Urothelium cell line (cell line): Measurements from ENCODE around the gene PPP6R1.
A peak's percentile ranks its signal among the peaks of the same experiment; 100 is the strongest.

Experiments used
- DNase-seq: peaks from one replicate; pipeline ENCODE4 v3.0.0; 2011; ENCODE audit warnings: low spot score, mixed read lengths
- FAIRE-seq: peaks from 2 replicates; lab custom pipeline; 2011; peaks lifted over from hg19 to GRCh38; lab: Jason Lieb, UNC

The PPP6R1 gene, protein sequence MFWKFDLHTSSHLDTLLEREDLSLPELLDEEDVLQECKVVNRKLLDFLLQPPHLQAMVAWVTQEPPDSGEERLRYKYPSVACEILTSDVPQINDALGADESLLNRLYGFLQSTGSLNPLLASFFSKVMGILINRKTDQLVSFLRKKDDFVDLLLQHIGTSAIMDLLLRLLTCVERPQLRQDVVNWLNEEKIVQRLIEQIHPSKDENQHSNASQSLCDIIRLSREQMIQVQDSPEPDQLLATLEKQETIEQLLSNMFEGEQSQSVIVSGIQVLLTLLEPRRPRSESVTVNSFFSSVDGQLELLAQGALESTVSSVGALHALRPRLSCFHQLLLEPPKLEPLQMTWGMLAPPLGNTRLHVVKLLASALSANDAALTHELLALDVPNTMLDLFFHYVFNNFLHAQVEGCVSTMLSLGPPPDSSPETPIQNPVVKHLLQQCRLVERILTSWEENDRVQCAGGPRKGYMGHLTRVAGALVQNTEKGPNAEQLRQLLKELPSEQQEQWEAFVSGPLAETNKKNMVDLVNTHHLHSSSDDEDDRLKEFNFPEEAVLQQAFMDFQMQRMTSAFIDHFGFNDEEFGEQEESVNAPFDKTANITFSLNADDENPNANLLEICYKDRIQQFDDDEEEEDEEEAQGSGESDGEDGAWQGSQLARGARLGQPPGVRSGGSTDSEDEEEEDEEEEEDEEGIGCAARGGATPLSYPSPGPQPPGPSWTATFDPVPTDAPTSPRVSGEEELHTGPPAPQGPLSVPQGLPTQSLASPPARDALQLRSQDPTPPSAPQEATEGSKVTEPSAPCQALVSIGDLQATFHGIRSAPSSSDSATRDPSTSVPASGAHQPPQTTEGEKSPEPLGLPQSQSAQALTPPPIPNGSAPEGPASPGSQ

GRCh38 chr19:55258828-55259539 lies at the start of gene PPP6R1:
PPP6R1 (minus strand) TSS chr19:55259017; CDS start chr19:55247103, 11,914 bp downstream.
- peak; percentile 91 for FAIRE-seq
- peak; percentile 99 for DNase-seq

- DNase-seq (no peak), FAIRE-seq (no peak)
Observed at GRCh38 chr19:55308281-55308680, 49.5 kb upstream of the PPP6R1 start.

DNA sequence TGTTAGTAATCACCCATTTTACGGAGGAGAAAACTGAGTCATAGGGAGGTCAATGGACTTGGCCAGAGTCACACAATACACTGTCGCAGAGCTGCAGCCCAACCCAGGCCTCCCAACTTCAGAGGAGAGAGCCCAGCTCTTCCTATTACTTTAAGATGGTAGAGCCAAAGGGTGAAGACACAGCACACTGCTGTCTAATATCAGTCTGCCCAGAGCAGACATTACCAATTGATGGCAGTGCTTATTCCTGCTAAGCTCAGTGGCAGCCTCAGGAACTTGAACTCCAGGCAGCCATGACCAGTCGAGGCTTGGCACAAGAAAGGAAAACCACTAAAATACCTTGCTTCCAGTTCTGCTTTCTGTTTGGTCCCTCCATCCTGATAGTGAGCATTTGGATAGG lies 47.9 kb upstream of the PPP6R1 start:
- DNase-seq (no peak), FAIRE-seq (no peak)

- DNase-seq = no peak
Observed at GRCh38 chr19:55305983-55306562, 47.3 kb upstream of the PPP6R1 start.

DNA sequence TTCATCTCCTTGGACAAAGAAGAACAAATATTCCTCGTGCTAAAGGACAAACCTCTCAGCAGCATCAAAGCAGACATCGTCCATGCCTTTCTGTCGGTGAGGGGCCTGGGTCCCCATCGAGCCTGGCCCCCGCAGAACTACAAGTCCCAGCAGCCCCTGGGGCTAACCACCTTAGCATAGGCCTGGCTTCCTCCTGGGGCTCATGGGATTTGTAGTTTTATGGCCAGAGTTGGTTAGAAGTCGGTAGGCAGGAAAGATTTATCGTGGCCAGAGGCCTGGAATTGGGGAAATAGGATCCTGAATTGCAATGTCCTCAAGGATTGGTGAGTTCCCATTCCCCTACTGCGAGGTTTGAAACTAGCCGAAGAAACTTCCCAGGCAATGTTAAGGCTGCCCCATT lies 46.7 kb upstream of the PPP6R1 start:
- no peak for FAIRE-seq
- peak; percentile 48 for DNase-seq

More at GRCh38 chr19:55305983-55306562, 47.3 kb upstream of the PPP6R1 start:
- FAIRE-seq = no peak

- DNase-seq (no peak), FAIRE-seq (no peak)
Observed at GRCh38 chr19:55304980-55305379, 46.2 kb upstream of the PPP6R1 start.

DNA sequence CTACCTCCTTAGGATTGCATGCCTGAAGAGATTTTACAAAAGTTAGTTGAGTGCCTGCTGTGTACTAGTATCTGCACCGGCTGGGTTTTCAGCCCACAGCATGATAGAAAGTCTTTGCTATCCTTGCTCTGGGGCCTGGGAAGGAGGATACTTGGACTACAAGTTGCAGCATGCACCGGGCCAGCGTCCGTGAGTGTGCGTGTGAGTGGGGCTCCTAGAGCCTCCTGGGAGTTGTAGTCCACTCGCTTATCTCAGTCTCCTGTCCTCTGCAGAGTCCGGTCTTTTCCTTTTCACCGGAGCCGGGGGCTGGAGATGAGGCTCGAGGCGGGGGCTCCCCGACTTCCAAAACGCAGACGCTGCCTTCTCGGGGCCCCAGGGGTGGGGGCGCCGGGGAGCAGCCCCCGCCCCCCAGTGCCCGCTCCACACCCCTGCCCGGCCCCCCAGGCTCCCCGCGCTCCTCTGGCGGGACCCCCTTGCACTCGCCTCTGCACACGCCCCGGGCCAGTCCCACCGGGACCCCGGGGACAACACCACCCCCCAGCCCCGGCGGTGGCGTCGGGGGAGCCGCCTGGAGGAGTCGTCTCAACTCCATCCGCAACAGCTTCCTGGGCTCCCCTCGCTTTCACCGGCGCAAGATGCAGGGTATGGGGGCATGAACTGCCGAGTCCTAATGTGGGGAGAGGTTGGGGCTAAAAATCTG lies 45.6 kb upstream of the PPP6R1 start:
- no peak for FAIRE-seq
- peak; percentile 45 for DNase-seq

DNA sequence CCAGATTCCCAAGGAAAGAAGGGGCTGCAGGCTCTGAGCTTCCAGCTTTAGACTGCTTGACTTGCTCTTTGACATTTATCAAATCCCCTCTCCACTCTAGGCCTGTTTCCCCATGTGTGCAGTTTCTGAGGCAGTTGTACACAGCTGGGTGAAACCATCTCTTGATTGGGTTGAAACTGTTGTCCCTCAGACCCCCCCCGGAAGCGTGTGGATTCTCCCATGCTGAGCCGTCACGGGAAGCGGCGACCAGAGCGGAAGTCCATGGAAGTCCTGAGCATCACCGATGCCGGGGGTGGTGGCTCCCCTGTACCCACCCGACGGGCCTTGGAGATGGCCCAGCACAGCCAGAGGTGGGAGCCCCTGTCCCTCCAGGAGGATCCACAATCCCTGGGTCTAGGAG lies 44.7 kb upstream of the PPP6R1 start:
- FAIRE-seq (no peak), DNase-seq (no peak)

GRCh38 chr19:55302318-55302703 lies 43.5 kb upstream of the PPP6R1 start:
- no peak for FAIRE-seq
- no peak for DNase-seq

DNA sequence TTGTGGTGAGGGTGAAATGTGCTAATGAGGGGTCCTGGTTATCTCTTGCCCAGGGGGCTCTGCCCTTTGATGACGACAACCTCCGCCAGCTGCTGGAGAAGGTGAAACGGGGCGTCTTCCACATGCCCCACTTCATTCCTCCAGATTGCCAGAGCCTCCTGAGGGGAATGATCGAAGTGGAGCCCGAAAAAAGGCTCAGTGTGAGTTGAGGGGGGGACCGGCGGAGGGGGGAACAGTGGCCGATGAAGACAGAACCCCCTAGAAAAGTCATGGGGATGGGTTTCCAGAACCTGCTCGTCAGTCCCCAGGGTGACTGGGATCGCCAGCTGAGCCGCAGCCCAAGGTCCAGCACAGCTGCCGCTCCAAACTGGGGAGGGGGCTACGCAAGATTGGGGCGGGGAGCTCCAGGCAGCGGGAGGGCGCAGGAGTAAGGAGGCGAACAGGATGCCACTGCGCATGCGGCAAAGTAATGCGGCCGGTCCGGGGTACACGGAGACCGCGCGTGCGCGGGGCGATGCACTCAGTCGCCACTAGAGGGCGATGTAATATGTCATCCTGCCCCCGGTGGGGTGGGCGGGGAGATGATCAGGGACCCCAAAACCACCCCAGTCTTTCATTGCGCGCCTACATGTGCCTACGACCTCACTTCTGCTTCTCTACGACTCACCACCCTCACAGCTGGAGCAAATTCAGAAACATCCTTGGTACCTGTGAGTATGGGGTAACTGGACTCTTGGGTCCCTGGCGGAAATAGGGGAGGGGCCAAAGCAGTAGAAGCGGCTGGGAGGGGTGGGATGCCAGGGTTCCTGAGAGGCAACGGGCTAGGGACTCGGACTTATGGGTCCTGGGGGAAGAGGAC lies 42.9 kb upstream of the PPP6R1 start:
- peak; percentile 70 for FAIRE-seq

DNA sequence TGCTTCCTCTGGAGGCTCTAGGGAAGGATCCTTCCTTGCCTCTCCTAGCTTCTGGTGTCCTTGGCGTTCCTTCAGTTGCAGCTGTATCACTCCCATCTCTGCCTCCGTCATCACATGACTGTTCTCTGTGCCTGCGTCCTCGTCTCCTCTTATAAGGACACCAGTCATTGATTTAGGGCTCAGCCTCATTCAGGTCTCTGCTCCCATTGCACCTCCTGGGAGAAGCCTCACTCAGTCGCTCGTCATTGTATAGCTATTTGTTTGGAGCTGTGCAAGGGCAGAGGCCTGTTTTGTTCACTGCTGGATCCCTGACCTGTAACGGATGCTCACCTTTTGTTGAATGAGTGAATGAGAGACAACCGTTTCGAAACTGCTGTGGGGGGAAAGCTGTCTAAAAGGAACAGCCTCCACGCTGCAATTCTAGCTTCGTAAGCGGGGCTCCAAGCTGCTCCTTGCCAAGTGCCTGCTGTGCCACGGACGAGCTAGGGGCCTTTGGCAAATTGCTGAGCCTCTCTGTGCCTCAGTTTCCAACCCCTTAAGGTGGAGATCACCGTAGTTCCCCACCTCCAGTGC lies 42.2 kb upstream of the PPP6R1 start:
- no peak for DNase-seq
- FAIRE-seq = no peak

More for the DNA sequence above, 42.9 kb upstream of the PPP6R1 start:
- DNase-seq = peak; percentile 88

DNA sequence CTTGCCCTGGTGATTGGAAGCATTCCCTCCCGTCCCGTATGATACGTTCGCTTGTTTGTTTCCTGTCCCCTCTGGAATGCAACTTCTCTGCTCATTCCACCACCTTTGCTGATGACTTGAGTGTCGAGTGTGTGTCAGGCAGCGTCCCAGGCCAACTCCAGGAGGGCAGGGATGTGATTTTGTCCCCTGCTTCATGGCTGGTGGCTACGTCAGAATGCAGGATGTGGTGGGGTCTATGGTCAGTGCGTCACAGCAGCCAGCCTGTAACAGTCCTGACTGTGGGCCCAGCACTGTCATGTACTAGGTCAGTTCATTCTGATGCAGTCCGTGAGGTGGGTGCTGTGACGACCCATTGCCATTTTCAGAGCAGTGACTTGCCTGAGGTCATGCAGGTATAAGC lies 41.2 kb upstream of the PPP6R1 start:
- FAIRE-seq (no peak), DNase-seq (no peak)

GRCh38 chr19:55297267-55297666 lies 38.5 kb upstream of the PPP6R1 start:
- FAIRE-seq (no peak), DNase-seq (no peak)

DNA sequence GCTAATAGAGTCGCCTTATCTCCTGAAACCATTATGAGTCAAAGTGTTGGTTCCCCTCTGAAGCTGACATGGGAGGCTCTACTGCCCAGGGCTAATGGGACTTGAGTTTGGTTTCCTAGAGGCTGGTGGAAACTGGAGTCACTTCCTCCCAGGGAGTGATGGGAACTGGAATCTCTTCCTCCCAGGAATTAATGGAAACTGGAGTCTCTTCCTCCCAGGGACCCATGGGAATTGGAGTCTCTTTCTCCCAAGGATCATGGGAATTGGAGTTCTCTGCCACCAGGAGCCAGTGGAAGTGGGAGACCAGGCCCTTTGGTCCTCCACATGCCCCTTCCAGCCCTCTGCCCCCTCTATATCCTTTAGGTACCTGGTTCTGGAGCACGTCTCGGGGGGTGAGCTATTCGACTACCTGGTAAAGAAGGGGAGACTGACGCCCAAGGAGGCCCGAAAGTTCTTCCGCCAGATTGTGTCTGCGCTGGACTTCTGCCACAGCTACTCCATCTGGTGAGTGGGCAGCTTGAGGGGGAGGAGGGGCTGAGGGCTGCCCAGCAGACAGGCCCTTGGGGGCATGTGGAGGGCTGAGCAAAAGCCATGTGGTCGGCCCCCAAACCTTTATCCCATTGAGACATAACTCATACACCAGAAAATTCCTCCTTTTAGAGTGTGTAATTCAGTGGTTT lies 30.4 kb upstream of the PPP6R1 start:
- no peak for DNase-seq
- FAIRE-seq = no peak

GRCh38 chr19:55287361-55288079 lies 28.7 kb upstream of the PPP6R1 start:
- no peak for FAIRE-seq
- no peak for DNase-seq

DNA sequence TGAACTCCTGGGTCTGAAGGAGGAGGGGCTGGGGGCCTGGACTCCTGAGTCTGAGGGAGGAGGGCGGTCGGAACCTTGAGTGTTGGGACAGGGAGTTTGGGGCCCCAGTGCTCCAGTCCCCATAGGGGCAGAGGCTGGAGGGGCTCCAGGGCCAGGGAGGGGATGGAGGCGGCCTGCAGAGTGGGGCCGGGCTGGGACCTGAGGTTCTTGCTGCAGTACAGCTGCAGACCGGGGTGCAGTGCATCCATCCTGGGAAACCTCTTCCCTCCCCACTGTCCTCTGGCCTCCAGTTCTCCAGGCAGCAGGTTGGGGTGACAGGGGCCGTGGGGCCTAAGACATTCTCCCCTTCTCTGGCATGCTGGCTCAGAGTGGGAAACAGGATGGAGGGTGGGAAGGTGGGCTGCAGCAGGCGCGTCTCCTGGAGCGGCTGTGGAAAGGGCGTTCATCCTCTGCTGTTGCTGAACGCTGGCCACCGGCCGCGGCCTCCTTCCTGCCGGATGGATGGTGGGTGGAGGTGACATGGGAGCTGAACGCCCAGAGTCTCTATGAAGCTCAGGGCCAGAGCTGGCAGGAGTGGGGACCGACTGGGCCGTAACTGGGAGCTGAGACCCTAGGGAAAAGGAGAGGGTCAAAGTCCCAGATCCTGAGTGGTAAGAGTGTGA lies 26.5 kb upstream of the PPP6R1 start:
- DNase-seq (no peak), FAIRE-seq (no peak)

GRCh38 chr19:55284405-55285058 lies 25.7 kb upstream of the PPP6R1 start:
- DNase-seq (no peak), FAIRE-seq (no peak)
